Nucleus accumbens (tissue), 56 donors: ENCODE results near the gene EML4.
"Not testable (repeated sequence)": the region's sequence is repeated elsewhere in the genome, so short reads cannot be mapped to it uniquely, and the experiment has no call there.

Experiments used
- DNase-seq, 56 donors: peaks; one replicate each; lab custom pipeline; 2025; lab: John Stamatoyannopoulos, UW

EML4 gene

GRCh38 chr2:42169100-42169873 lies at the start of gene EML4:
TSS of gene EML4 (plus strand) at chr2:42169353. CDS start at chr2:42169612, 259 bp downstream.
- peak; percentile 41 to 95 (median 86) for DNase-seq

DNA sequence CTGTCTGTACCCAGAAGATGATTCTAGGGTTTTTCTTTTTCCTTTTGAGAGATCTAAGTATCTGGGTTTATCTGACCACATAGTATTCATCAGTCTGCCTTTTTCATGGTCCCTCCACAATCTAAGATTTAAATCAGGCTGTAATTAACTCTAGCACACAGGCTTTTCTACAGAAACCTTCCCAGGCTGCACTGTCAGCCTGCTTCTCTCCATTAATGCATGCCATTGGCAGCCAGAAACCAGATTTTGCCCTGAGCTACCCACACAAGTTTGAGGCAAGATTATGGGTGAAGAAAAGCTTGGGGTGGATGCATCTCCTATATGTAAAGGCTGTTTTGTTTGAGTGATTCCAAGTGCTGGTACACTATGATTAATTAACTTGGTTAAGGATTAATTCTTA lies 45.7 kb upstream of the EML4 start:
- DNase-seq = no peak

- DNase-seq = no peak
Observed at GRCh38 chr2:42124011-42124785, 45.0 kb upstream of the EML4 start.

GRCh38 chr2:42125841-42126594 lies 43.1 kb upstream of the EML4 start:
- DNase-seq = no peak

GRCh38 chr2:42126873-42127272 lies 42.3 kb upstream of the EML4 start:
- not testable (repeated sequence) for DNase-seq

- DNase-seq = no peak
Observed at GRCh38 chr2:42127425-42128424, 41.4 kb upstream of the EML4 start.

DNA sequence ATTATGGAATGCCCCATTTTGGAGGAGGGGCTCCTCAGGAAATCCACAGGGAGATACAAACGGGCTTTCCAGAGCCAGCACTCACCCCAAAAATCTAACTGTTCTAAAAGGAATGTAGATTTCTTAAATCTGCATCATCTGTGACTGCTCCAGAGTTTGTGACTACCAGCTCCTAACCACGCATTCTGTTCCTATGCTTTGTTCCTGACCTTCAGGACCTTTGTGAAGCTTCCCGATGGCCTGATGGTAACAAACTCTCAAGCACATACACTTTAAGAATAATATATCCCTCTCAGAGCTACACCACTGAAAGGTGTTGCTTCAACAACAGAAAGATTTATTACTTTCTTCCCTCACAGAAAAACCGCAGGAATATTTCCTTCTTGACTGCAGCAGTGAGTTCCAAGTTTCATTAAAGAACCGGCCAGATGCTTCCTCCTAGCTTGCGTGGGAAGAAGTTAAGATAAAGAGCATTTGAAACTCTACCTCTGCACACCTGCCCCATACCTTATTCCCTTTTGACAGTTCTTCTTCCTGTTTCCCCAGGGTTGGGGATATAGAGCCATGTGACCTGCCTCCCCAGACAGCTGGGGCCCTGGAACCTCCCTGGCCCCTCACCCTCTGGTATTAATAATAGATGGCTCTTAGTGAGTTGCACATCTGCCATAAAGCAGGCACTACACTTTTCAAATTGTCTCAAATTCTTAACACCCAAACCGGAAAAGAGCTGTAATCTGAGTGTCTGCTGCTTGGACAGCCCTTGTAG lies 40.2 kb upstream of the EML4 start:
- DNase-seq = no peak

DNA sequence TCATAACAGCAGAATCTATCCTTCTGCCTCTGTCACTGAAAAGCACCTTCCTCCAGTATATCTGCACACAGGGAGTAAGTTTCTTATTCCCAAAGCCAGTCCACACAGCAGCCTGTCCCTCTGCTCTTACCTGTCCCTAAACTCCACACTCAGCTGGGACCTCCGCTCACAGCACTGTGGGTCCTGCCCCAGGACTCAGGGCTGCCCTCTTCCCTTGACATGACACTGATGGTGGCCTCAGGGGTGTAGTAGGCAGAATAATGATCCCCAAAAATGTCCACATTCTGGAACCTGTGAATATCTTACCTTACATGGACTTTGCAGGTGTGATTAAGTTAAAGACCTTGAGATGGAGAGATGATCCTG lies 39.7 kb upstream of the EML4 start:
- DNase-seq = no peak

DNA sequence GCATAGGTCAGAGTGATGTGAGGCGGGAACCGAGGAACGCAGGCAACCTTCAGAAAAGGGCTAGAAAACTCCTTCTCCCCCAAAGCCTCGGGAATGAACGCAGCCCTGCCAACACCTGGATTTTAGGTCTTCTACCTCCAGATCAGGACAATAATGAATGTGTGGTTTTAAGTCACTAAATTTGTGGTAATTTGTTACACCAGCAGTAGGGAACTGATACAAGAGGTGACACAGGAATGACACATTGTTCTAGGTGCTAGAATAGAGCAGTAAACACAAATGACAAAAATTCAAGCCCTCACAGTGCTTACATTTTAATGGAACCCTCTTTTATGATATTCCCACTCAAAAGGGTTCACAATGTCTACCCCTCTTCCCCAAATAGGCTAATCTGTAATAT lies 39.2 kb upstream of the EML4 start:
- no peak for DNase-seq

- DNase-seq = not testable (repeated sequence)
Observed at GRCh38 chr2:42130858-42131257, 38.3 kb upstream of the EML4 start.

DNA sequence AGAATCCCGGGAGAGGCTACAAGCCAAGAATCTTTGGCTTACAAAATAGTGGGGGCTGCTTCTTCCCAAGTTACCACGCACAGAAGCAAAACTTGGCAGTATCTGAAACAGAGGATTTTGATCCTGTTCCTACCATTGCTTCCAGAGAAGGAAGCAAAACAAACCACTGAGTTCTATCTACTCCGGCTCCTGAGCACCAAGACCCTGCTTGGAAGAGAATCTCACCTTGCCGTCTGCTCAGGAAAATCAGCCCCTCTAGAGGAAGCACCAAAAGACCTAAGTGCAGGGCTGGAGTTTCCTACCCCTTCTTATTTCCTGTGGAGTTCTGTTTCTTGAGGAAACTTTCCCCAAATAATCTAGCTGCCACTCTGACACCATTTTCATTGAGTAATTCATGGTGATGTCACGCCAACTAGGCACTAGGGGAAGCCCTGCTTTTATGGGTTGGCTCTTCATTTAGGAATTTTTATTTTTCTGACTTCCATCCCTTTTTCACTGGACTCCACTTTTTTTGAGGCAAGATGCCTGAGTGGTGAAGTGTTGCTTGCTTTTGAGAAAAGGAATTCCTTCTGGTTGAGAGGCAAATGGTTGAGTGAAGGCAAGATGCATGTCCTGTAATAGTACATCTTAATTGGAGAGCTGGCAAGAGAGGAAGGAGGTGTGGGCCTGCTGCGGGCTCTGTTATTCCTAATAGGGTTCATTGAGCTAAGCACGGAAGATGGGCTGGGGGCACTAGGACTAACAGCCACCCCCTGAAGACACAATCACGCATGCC lies 36.8 kb upstream of the EML4 start:
- DNase-seq = no peak

GRCh38 chr2:42132966-42133641 lies 36.0 kb upstream of the EML4 start:
- peak in 33 of 56 donors; percentile 12 to 60 (median 33) for DNase-seq

GRCh38 chr2:42133771-42134195 lies 35.4 kb upstream of the EML4 start:
- no peak for DNase-seq

DNA sequence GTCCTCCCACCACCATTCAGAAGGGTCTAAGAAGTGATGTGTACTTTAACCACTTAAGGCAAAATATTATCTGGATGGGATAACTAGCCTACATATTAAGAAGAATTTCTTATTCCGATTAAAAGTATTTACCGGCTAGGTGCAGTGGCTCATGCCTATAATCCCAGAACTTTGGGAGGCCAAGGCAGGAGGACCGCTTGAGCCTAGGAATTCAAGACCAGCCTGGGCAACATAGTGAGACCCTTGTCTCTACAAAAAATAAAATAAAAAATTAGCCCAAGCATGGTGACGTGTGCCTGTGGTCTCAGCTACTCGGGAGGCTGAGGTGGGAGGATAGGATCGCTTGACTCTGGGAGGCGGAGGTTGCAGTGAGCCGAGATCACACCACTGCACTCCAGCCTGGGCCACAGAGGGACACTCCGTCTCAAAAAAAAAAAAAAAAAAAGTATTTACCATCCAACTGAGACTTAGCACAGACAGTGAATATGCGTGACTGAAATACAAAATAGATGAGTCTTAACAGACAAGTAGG lies 34.7 kb upstream of the EML4 start:
- DNase-seq = not testable (repeated sequence)

- no peak for DNase-seq
Observed at GRCh38 chr2:42135381-42136312, 33.5 kb upstream of the EML4 start.

DNA sequence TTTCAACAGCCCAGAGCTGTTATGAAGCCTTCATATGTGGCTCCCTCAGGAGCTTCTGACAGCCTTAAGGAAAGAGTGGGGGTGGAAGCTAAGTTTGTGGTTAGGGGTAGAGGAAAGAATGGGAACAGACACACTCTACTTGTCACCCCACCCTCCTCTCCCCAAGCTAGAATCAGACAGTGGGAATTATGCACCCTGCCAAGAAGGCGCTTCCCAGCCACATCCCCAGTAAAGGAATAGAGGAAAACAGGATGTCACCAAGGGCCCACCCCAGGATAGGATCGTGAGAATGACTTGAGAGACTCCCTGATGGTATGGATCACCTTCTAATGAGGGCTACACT lies 32.4 kb upstream of the EML4 start:
- no peak for DNase-seq
